Stimulated activated CD8-positive, alpha-beta memory T cell treated with anti-CD3 and anti-CD28 coated beads, Interleukin-4, amount 100 ng/mL, for 4 hours (primary cell): ENCODE results near the gene KYNU.

Source experiments
- DNase-seq, 2 donors: peaks; one replicate each; pipeline ENCODE4 v3.0.0-alpha.2; 2020; ENCODE audit warnings: low read depth in 2 of 2, low spot score in 1 of 2

Gene KYNU

GRCh38 chr2:142954493-142954892 is 77.0 kb downstream of the KYNU start:
- no peak for DNase-seq

GRCh38 chr2:142957144-142957543 is 79.7 kb downstream of the KYNU start:
- DNase-seq, result no peak

- DNase-seq, result no peak
Measured at GRCh38 chr2:142961202-142961601, 83.7 kb downstream of the KYNU start.

GRCh38 chr2:142965443-142965842 is 88.0 kb downstream of the KYNU start:
- no peak for DNase-seq

GRCh38 chr2:142966284-142966683 is 88.8 kb downstream of the KYNU start:
- DNase-seq, result no peak

GRCh38 chr2:142967060-142967459 is 89.6 kb downstream of the KYNU start:
- no peak for DNase-seq

- DNase-seq, result no peak
Measured at GRCh38 chr2:142973160-142973821, 95.8 kb downstream of the KYNU start.

GRCh38 chr2:142973822-142974207 is 96.4 kb downstream of the KYNU start:
- DNase-seq, result no peak

GRCh38 chr2:142974288-142975024 is 97.0 kb downstream of the KYNU start:
- DNase-seq, result no peak

- no peak for DNase-seq
Measured at GRCh38 chr2:142975239-142975638, 97.8 kb downstream of the KYNU start.

- no peak for DNase-seq
Measured at GRCh38 chr2:142980246-142981068, 103.0 kb downstream of the KYNU start.

- no peak for DNase-seq
Measured at GRCh38 chr2:142981069-142981378, 103.6 kb downstream of the KYNU start.

GRCh38 chr2:142981756-142982155 is 104.3 kb downstream of the KYNU start:
- DNase-seq, result no peak

- no peak for DNase-seq
Measured at GRCh38 chr2:142983174-142983573, 105.7 kb downstream of the KYNU start.

GRCh38 chr2:142984657-142985056 is 107.2 kb downstream of the KYNU start:
- no peak for DNase-seq

- DNase-seq, result no peak
Measured at GRCh38 chr2:142987044-142987443, 109.6 kb downstream of the KYNU start.

GRCh38 chr2:142989273-142990204 is 112.1 kb downstream of the KYNU start:
- no peak for DNase-seq

GRCh38 chr2:142991295-142991694 is 113.8 kb downstream of the KYNU start:
- no peak for DNase-seq

GRCh38 chr2:142992840-142993239 is 115.4 kb downstream of the KYNU start:
- no peak for DNase-seq

GRCh38 chr2:142993771-142994170 is 116.3 kb downstream of the KYNU start:
- no peak for DNase-seq

- no peak for DNase-seq
Measured at GRCh38 chr2:142994665-142995064, 117.2 kb downstream of the KYNU start.
